NCI-H1694 (cell line): ENCODE data around the gene KCNJ2.

Source experiments
- DNase-seq: peaks from one replicate; lab custom pipeline; 2025; lab: John Stamatoyannopoulos, UW

The KCNJ2 gene

GRCh38 chr17:70168977-70169708 is at the start of gene KCNJ2:
TSS of gene KCNJ2 (plus strand) at chr17:70169532. CDS start at chr17:70175040, 5,508 bp downstream.
- no peak for DNase-seq

GRCh38 chr17:70119545-70119944 is 49.8 kb upstream of the KCNJ2 start:
- DNase-seq, result no peak

GRCh38 chr17:70119983-70120382 is 49.3 kb upstream of the KCNJ2 start:
- no peak for DNase-seq

GRCh38 chr17:70120425-70120824 is 48.9 kb upstream of the KCNJ2 start:
- DNase-seq, result no peak

GRCh38 chr17:70121126-70121525 is 48.2 kb upstream of the KCNJ2 start:
- DNase-seq, result no peak

- no peak for DNase-seq
Observed at GRCh38 chr17:70123193-70123592, 46.1 kb upstream of the KCNJ2 start.

GRCh38 chr17:70124723-70125122 is 44.6 kb upstream of the KCNJ2 start:
- no peak for DNase-seq

DNA sequence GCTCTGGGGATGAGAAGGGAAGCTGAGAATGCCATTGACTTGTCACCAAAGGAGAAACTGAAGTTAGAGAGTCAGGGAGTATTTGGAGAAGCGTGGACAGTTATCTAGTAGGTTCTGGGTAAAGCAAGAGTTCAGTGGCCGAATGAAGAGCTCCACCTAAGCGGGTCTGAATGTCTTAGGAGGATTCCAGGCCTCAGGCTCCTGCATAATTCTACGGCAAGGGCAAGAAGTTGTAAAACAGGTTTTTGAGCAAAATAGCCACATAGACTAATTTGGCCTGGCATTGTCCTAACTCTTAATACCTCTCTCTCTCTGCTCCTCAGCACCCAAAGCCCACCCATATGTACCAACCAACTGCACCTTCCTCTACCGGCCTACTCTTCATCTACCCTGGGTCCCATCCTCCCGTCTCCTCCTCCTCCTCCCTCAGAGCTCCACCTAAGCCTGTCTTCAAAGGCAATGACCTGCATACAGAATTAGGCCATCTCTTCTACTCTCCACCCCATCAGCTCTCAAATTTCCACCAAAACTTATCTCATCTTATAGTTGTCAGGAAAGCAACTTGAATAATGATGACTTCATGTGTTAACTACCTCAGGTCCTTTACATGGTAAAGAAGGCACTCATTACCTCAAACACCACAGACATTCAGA is 42.0 kb upstream of the KCNJ2 start:
- no peak for DNase-seq

DNA sequence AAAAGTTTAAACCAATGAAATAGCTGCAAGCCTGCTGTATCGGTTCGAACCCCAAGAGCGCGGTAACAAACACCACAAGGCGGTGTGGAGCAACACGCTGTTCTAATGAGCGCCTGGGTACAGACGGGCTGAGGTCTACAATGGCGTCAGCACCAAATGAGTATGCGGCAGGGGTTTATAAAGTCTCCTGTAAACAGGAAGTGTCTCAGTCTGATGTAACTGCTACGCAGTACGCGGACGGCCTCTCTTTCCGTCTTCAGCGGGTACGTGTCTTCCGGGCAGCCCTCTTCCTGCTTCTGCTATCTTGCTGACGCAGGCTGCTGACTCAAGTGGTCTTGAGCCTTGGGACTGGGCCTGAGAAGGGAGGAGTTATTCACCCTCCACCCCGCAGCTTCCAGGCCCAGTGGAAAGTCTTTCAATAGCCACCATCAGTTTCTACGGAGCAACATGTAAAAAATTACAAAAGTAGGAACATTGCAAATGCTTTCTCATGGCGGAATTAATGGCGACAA is 40.5 kb upstream of the KCNJ2 start:
- DNase-seq, result no peak

DNA sequence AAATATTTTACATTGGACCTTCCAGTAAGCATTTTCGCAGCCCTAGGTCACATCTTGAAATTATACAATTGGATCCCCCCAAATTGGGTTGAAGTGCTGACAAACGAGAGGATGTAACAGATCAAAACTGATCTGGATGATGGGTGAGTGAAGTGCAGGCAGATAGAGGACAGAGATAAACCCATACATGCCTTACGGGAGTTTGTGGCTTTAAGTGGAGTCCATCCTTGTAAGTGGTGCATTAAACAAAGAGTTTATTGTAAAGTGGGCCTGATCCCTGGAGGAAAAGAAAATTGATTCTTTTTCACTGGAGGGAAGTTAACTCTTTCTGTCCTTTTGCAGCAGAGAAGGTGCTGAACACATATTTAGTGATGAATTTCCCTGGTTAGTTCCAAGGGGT is 39.0 kb upstream of the KCNJ2 start:
- DNase-seq, result no peak

DNA sequence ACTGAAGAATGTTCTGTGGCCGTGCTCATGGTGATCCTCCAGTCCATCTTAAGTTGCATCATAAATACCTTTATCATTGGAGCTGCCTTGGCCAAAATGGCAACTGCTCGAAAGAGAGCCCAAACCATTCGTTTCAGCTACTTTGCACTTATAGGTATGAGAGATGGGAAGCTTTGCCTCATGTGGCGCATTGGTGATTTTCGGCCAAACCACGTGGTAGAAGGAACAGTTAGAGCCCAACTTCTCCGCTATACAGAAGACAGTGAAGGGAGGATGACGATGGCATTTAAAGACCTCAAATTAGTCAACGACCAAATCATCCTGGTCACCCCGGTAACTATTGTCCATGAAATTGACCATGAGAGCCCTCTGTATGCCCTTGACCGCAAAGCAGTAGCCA is 36.8 kb upstream of the KCNJ2 start:
- DNase-seq, result no peak

GRCh38 chr17:70134042-70134441 is 35.3 kb upstream of the KCNJ2 start:
- DNase-seq, result no peak

- DNase-seq, result no peak
Observed at GRCh38 chr17:70134777-70135176, 34.6 kb upstream of the KCNJ2 start.

DNA sequence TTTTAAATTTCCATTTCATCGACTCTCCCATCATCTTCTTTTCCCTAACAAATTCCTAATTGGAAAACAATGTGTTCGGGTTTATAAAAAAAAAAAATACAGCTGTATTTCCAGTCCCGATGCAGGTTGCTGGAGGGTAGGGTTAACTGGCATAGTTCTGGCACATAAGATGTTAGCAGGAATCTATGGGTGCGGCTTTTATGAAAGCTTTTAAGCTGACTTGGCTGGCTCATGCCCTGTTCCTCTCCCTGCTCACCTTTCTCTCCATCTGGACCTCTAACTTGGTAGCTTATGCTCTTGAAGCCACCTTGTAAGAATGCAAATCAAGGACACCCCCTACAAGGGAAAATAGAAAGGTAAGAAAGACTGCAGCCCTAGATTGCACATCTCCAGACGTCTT is 33.2 kb upstream of the KCNJ2 start:
- no peak for DNase-seq

DNA sequence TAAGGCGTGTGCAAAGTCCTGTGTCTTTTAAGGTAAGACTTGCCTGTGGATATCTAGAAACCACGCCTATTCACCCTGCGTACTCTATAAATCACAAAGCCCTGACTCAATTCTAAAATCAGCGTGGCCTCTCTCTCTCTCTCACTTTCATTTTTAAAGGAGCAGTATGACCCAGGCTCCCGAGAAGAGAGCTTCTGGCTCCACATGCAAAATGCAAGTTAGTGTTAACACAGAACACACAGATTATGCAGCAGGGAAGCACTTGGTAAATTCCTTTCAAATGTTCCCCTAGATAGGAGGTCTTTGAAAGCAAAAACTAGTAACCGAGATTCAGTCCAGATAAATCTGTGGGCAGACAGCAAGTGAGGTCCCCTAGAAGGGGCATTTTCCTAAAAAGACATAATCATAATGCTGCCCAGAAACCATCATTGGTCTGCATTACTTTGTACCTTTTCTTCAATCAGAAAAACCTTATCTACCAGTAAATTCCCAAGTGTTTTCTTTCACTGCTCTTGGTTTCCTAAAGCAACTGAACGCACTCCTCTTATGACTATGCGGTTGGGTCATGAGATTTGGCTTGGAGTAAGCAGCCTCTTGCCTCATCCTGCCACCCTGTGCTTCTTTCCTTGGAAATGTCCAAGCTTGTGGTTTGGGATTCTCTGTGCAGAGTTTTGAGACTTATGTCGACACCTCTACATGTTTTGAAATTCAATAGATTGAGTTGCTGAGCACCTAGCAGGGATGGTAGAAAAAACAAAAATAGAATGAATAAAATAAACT is 31.7 kb upstream of the KCNJ2 start:
- DNase-seq, result no peak

DNA sequence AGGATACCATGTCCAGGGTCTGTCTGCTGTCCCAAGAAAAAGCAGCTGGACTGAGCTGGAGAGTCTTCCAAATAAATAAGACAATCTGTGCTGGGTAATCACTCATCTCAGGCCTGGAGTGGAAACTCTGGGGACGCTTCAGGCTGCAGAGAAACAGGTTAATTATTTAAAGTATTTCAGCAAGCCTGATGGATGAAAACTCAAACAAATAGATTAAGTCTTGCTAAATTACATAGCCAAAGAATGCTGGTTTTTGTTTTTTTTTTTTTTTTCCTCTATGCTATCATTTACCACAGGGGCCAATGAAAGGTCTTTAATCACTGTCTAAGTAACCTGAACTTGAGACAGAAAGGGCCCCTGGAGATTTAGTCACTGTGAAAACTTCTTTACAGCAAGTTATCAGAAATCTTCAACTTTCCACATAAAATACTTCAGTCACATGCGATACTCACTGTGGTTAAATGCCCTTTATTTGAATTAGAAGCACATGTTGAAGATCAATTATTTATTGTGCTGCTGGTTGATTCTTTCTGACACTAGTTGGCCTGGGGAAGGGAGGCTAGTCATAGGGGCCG is 31.0 kb upstream of the KCNJ2 start:
- no peak for DNase-seq

- no peak for DNase-seq
Observed at GRCh38 chr17:70139449-70139993, 29.8 kb upstream of the KCNJ2 start.

GRCh38 chr17:70144260-70144846 is 25.0 kb upstream of the KCNJ2 start:
- no peak for DNase-seq

DNA sequence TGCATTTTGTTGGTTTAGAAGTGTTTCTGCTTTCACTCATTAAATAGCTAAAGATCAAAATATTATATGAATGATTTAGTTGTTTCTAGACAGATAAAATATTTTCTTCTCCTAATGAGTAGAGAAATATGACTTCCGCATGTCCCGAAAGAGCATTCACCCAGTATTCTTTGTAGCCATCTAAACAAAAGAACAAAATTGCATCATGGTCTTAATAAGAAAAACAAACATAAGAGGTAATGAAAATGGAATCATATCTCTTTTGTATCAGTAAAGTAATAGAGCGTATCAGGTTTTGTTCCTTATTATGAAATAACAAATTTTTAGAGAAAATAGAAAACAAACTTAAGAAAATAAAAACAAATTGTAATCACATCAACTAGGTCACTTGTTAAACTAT is 16.1 kb upstream of the KCNJ2 start:
- no peak for DNase-seq

DNA sequence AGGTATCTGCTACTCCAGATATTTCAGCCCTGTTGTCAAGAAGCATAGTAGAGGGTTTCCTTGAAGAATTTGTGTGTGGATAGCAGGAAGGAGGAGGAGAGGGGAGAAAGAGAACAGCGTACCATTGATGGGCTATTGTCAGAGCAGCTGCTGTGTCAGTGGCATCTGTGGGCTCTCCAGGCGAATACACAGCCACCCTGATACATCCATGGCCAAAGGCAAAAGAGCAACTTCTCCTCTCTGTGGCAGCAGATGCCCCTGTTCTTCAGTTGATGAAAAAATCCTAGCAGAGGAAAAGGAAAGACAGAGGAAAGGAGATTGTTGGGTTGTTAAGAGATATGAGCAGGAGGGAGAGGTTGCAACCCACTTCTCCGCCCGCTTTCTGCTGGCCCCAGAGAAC is 12.2 kb upstream of the KCNJ2 start:
- DNase-seq, result no peak

DNA sequence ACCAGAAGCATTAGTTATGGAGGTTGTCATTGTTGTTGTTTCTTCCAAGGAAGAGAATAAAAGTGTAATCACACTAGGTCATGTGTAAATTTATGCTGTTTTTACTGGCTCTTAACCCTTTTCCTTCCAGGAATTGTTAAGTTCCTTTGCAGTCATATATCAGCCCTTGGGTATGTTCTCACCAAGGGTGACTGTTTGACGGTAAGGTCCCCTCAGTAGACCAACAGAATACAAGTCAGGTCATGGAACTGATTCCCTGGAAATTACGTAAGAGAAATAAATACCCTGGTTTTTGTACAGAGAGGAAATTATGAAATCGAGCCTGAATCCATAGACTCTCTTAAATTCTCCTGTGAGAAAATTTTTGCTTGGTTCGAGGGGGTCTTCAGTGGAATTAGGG is 11.2 kb upstream of the KCNJ2 start:
- DNase-seq, result no peak

DNA sequence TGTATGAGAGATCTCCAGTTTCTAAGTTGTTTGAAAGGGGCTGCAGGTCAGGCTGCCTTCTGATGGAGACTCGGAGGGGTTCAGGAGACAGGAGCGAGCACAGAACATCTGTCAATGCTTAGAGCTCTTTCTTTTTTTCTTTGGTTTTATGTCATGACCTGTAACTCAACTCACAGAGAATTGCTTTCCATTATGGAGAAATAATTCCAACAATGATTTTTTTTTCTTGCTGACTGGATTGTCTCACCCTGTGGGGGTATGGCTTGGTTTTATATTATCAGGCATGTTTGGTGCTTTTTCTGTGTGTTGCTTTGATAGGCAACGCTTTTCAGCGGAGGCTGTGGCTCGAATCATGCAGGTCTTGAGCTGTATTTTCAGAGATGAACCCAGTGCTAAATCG is 10.7 kb upstream of the KCNJ2 start:
- no peak for DNase-seq
